HCT116 (cell line): Measurements from ENCODE around the gene TMEM62. TPM values are rescaled to one million over a fixed set of nuclear protein-coding genes. Genes with fewer than 3 reads are reported as not detected.

ENCODE experiments used
- ATAC-seq: fragments of 200-7000 bp; cut with Tn5 transposase; 2 replicates; pipeline ENCODE4 v1.9.1; 2020; ENCODE audit warnings: mild to moderate bottlenecking, moderate library complexity
- BruUV-seq: library from RNA; stranded (reverse); fragments of 400-500 nt; replicated peaks from 2 replicates; lab custom pipeline; 2021; lab: Mats Ljungman, UMichigan
- CTCF ChIA-PET: fragments of 300-600 bp; sonication (Branson Sonifier 250); formaldehyde crosslinking; loops from one replicate; lab custom pipeline; 2021; ENCODE audit warnings: antibody characterized with exemption; lab: Charles Lee
- POLR2A ChIA-PET: fragments of 300-600, 350-600 bp; sonication (Branson Sonifier 250); formaldehyde crosslinking; loops from one replicate; lab custom pipeline; 2021; ENCODE audit warnings: antibody characterized with exemption; lab: Charles Lee
- RAD21 ChIA-PET, 2 experiments: fragments of 300-600 bp; sonication (Branson Sonifier 250); formaldehyde crosslinking; loops; one replicate each; lab custom pipeline; 2023; ENCODE audit warnings: low total read pairs in 2 of 2; ENCODE audit not compliant: uncharacterized antibody in 2 of 2, unreplicated experiment in 2 of 2, low non-redundant PET in 1 of 2; lab: Charles Lee
- DNase-seq: peaks from one replicate; pipeline ENCODE4 v3.0.0-alpha.2; 2010; ENCODE audit warnings: low read depth, low spot score
- H2AFZ ChIP-seq: fragments of 200-600 bp; shearing (Covaris generic), sonication (generic); 2 replicates; pipeline ENCODE4 v1.6.1; 2017; ENCODE audit warnings: low read depth, mixed run types, mixed read lengths, antibody characterized with exemption, low read length; ENCODE audit not compliant: poor library complexity, severe bottlenecking
- H3K27ac ChIP-seq: 2 replicates; pipeline ENCODE4 v1.5.1; 2012; ENCODE audit warnings: low read depth, low read length
- H3K27me3 ChIP-seq: fragments of 200-600 bp; sonication (generic); 2 replicates; pipeline ENCODE4 v1.6.1; 2016; ENCODE audit warnings: mixed run types, low read length, mixed read lengths; ENCODE audit not compliant: insufficient read depth
- H3K36me3 ChIP-seq, 2 experiments: fragments of 200-500 bp in 1 of 2; fragments of 200-600 bp in 1 of 2; sonication (Bioruptor generic) in 1 of 2; sonication (generic) in 1 of 2; 2 replicates each; pipeline versions ENCODE4 v1.5.1 to v1.6.1; 2014 to 2016; ENCODE audit warnings: low read length in 2 of 2, inconsistent platforms in 1 of 2, mixed read lengths in 1 of 2, mixed run types in 1 of 2; ENCODE audit not compliant: insufficient read depth in 2 of 2, control insufficient read depth in 1 of 2
- H3K4me1 ChIP-seq, 2 experiments: fragments of 200-600 bp in 1 of 2; sonication (generic) in 1 of 2; 2 replicates each; pipeline versions ENCODE4 v1.5.1 to v1.6.1; 2012 to 2017; ENCODE audit warnings: low read length in 2 of 2, inconsistent platforms in 1 of 2, mild to moderate bottlenecking in 1 of 2, mixed read lengths in 1 of 2, mixed run types in 1 of 2, moderate library complexity in 1 of 2; ENCODE audit not compliant: insufficient read depth in 2 of 2, control insufficient read depth in 1 of 2
- H3K4me2 ChIP-seq: fragments of 200-600 bp; sonication (generic); 2 replicates; pipeline ENCODE4 v1.6.1; 2017; ENCODE audit warnings: mixed run types, low read length, mixed read lengths
- H3K4me3 ChIP-seq, 2 experiments: fragments of 200-600 bp in 1 of 2; sonication (generic) in 1 of 2; replicated peaks in 1 of 2; 2 replicates each; pipeline ENCODE4 v1.5.1; 2011 to 2016; ENCODE audit warnings: low read length in 2 of 2, control low read depth in 1 of 2, low read depth in 1 of 2, mild to moderate bottlenecking in 1 of 2, mixed read lengths in 1 of 2, mixed run types in 1 of 2
- H3K79me2 ChIP-seq: fragments of 200-600 bp; sonication (generic); 2 replicates; pipeline ENCODE4 v1.6.1; 2017; ENCODE audit warnings: mild to moderate bottlenecking, mixed run types, low read length, moderate library complexity, mixed read lengths; ENCODE audit not compliant: insufficient read depth
- H3K9ac ChIP-seq: fragments of 200-600 bp; sonication (generic); 2 replicates; pipeline ENCODE4 v1.6.1; 2016; ENCODE audit warnings: low read length, mixed read lengths
- H3K9me2 ChIP-seq: fragments of 200-600 bp; sonication (generic), shearing (Covaris generic); 2 replicates; pipeline ENCODE4 v1.6.1; 2017; ENCODE audit warnings: mixed run types, mild to moderate bottlenecking, moderate library complexity; ENCODE audit not compliant: insufficient read depth
- H3K9me3 ChIP-seq, 2 experiments: fragments of 200-500 bp in 1 of 2; fragments of 200-600 bp in 1 of 2; sonication (Bioruptor generic) in 1 of 2; sonication (generic) in 1 of 2; 2 replicates each; pipeline ENCODE4 v1.6.1; 2014 to 2017; ENCODE audit warnings: low read length in 2 of 2, mixed read lengths in 2 of 2, inconsistent platforms in 1 of 2, low read depth in 1 of 2, mild to moderate bottlenecking in 1 of 2, mixed run types in 1 of 2, moderate library complexity in 1 of 2; ENCODE audit not compliant: control insufficient read depth in 1 of 2, insufficient read depth in 1 of 2
- H4K20me1 ChIP-seq: fragments of 200-600 bp; sonication (generic), shearing (Covaris generic); 2 replicates; pipeline ENCODE4 v1.6.1; 2017; ENCODE audit warnings: mixed run types, mild to moderate bottlenecking, moderate library complexity; ENCODE audit not compliant: insufficient read depth
- CBX3 ChIP-seq: IDR thresholded peaks from 2 replicates; pipeline ENCODE4 v1.6.1; 2012; ENCODE audit warnings: low read depth
- EGR1 ChIP-seq: IDR thresholded peaks from 2 replicates; pipeline ENCODE4 v1.6.1; 2012; ENCODE audit warnings: low read depth
- ELF1 ChIP-seq: IDR thresholded peaks from 2 replicates; pipeline ENCODE4 v1.6.1; 2012; ENCODE audit warnings: low read depth, borderline replicate concordance
- EZH2 ChIP-seq: fragments of 200-600 bp; sonication (generic); IDR thresholded peaks from 2 replicates; pipeline ENCODE4 v1.6.1; 2017; ENCODE audit warnings: antibody characterized with exemption, mixed run types
- POLR2A ChIP-seq: IDR thresholded peaks from 2 replicates; pipeline ENCODE4 v1.7.0; 2011; ENCODE audit warnings: borderline replicate concordance; ENCODE audit not compliant: insufficient read depth, insufficient read length; ENCODE audit errors: extremely low read depth
- POLR2AphosphoS5 ChIP-seq: IDR thresholded peaks from 2 replicates; pipeline ENCODE4 v1.6.1; 2011; ENCODE audit warnings: mild to moderate bottlenecking, low read depth, low read length, moderate library complexity
- RAD21 ChIP-seq: IDR thresholded peaks from 2 replicates; pipeline ENCODE4 v1.6.1; 2012; ENCODE audit warnings: low read depth, mild to moderate bottlenecking
- YY1 ChIP-seq: IDR thresholded peaks from 2 replicates; pipeline ENCODE4 v1.6.1; 2011; ENCODE audit warnings: low read length, low read depth, moderate library complexity, mild to moderate bottlenecking; ENCODE audit not compliant: insufficient replicate concordance; ENCODE audit errors: extremely low read depth
- ZFX ChIP-seq: fragments of 450-650 bp; IDR thresholded peaks from 2 replicates; pipeline ENCODE4 v1.6.1; 2017
- intact Hi-C: fragments of 100-400 bp; cut with micrococcal nuclease; formaldehyde crosslinking; loops from 2 replicates; pipeline ENCODE4 v1.10.0; 2022
- total RNA-seq: library from RNA; stranded (reverse); gene quantifications from one replicate; pipeline ENCODE4 v1.2.1, GENCODE V29; 2021; ENCODE audit not compliant: unreplicated experiment
- TF ChIP-seq, protein P1 (sequence below), 3 experiments: fragments of 200-600 bp in 1 of 3; sonication (generic) in 1 of 3; IDR thresholded peaks in 2 of 3; conservative IDR thresholded peaks in 1 of 3; 2 replicates each; pipeline ENCODE4 v1.5.1; 2012 to 2017; ENCODE audit warnings: low read depth in 2 of 3, low read length in 2 of 3, antibody characterized with exemption in 1 of 3, borderline replicate concordance in 1 of 3, control low read depth in 1 of 3, mild to moderate bottlenecking in 1 of 3, mixed read lengths in 1 of 3, mixed run types in 1 of 3, moderate library complexity in 1 of 3; ENCODE audit not compliant: insufficient read depth in 1 of 3
- TF ChIP-seq, protein P2 (sequence below): IDR thresholded peaks from 2 replicates; pipeline ENCODE4 v1.6.1; 2012; ENCODE audit warnings: low read depth
- TF ChIP-seq, protein P3 (sequence below): IDR thresholded peaks from 2 replicates; pipeline ENCODE4 v1.6.1; 2011; ENCODE audit warnings: mild to moderate bottlenecking, low read length, moderate library complexity; ENCODE audit not compliant: insufficient replicate concordance; ENCODE audit errors: extremely low read depth

TMEM62 gene
- total RNA-seq, 1 experiment from 2014 or later = 8.8 TPM

DNA sequence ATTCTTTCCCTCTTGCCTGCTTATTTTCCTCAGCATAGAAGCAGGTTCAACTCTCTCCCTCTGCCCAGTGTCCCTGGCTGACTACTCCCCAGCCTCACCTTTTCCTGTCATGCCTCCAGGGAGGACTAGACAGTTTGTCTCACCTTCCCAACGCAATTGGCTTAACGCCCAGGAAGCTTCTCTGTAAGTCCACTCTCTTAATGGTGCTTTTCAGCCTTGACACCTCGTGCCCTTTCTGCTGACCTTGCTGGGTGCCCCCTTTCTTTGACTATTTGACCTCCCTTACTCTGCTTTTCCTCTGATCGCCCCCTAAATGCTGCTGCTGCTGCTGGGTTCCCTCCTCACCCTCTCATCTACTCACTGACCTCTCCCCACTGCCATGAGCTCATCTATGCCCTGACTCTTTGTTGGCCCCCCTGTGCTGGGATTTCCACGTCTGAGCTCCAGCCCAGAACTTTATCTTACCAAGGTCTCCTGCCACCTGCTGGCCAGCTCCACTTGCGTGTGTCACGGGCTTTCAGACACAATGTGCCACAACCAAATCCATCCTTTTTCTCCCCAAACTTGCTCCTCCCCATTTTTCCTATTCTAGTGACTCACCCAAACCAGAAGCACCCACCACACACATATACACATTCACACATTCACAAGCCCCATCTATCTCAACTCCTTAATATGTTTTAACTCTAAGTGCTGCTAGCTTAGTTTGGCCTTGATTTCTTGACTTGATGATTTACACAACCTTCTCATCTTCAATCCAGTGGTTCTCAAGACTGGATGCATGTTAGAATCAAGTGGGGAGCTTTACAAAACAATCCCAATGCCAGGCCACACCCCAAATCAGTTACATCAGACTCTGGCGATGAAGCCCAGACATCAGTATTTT, 70.9 kb downstream of the TMEM62 start:
- no peaks in the 10 kb centered on the region for H4K20me1 ChIP-seq
- POLR2A ChIA-PET = interaction anchor here (0.5 kb wide), 1 partner anchor 185 kb away, joined by 3 read pairs; no protein-coding TSS in a partner anchor
- intact Hi-C loops = loop anchor here (1.0 kb wide), 3 partner anchors 17 to 500 kb away; no protein-coding TSS in a partner anchor

More for the DNA sequence above, 70.9 kb downstream of the TMEM62 start:
- Histone ChIP-seq H3K79me2 (no peaks in the 10 kb centered on the region), H3K4me2 (no peak overlapping the region), H3K27me3 (no peaks in the 10 kb centered on the region), H3K9me2 (no peaks in the 10 kb centered on the region), H3K9me3 (no peaks in the 10 kb centered on the region), H2AFZ (no peak overlapping the region), H3K4me3 (no peak overlapping the region), H3K27ac (no peak overlapping the region), H3K9ac (no peak overlapping the region), H3K36me3 (no peaks in the 10 kb centered on the region), H3K4me1 (peaks cover 0 to 4% of the 10 kb centered on the region in 2 experiments; a peak in 1 of 4 replicates)
- no TSS peak for BruUV-seq
- TF ChIP-seq EGR1 (no peak), POLR2A (no peak), ELF1 (no peak), YY1 (no peak), EZH2 (no peak), CBX3 (no peak), ZFX (no peak), POLR2AphosphoS5 (no peak), RAD21 (peak; percentile 60)
- TF ChIP-seq, protein P1, sequence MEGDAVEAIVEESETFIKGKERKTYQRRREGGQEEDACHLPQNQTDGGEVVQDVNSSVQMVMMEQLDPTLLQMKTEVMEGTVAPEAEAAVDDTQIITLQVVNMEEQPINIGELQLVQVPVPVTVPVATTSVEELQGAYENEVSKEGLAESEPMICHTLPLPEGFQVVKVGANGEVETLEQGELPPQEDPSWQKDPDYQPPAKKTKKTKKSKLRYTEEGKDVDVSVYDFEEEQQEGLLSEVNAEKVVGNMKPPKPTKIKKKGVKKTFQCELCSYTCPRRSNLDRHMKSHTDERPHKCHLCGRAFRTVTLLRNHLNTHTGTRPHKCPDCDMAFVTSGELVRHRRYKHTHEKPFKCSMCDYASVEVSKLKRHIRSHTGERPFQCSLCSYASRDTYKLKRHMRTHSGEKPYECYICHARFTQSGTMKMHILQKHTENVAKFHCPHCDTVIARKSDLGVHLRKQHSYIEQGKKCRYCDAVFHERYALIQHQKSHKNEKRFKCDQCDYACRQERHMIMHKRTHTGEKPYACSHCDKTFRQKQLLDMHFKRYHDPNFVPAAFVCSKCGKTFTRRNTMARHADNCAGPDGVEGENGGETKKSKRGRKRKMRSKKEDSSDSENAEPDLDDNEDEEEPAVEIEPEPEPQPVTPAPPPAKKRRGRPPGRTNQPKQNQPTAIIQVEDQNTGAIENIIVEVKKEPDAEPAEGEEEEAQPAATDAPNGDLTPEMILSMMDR (IDR thresholded peaks at IDR 0.05 in 2 of 3, conservative IDR thresholded peaks at IDR 0.05 in 1 of 3; ENCODE audit: borderline replicate concordance in 1 of 3, insufficient read depth in 1 of 3, low read depth in 2 of 3, low read length in 2 of 3) = peak; percentile 60 to 83 (median 82); a peak in 5 of 6 replicates
- TF ChIP-seq, protein P2, sequence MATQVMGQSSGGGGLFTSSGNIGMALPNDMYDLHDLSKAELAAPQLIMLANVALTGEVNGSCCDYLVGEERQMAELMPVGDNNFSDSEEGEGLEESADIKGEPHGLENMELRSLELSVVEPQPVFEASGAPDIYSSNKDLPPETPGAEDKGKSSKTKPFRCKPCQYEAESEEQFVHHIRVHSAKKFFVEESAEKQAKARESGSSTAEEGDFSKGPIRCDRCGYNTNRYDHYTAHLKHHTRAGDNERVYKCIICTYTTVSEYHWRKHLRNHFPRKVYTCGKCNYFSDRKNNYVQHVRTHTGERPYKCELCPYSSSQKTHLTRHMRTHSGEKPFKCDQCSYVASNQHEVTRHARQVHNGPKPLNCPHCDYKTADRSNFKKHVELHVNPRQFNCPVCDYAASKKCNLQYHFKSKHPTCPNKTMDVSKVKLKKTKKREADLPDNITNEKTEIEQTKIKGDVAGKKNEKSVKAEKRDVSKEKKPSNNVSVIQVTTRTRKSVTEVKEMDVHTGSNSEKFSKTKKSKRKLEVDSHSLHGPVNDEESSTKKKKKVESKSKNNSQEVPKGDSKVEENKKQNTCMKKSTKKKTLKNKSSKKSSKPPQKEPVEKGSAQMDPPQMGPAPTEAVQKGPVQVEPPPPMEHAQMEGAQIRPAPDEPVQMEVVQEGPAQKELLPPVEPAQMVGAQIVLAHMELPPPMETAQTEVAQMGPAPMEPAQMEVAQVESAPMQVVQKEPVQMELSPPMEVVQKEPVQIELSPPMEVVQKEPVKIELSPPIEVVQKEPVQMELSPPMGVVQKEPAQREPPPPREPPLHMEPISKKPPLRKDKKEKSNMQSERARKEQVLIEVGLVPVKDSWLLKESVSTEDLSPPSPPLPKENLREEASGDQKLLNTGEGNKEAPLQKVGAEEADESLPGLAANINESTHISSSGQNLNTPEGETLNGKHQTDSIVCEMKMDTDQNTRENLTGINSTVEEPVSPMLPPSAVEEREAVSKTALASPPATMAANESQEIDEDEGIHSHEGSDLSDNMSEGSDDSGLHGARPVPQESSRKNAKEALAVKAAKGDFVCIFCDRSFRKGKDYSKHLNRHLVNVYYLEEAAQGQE = no peak
- TF ChIP-seq, protein P3, sequence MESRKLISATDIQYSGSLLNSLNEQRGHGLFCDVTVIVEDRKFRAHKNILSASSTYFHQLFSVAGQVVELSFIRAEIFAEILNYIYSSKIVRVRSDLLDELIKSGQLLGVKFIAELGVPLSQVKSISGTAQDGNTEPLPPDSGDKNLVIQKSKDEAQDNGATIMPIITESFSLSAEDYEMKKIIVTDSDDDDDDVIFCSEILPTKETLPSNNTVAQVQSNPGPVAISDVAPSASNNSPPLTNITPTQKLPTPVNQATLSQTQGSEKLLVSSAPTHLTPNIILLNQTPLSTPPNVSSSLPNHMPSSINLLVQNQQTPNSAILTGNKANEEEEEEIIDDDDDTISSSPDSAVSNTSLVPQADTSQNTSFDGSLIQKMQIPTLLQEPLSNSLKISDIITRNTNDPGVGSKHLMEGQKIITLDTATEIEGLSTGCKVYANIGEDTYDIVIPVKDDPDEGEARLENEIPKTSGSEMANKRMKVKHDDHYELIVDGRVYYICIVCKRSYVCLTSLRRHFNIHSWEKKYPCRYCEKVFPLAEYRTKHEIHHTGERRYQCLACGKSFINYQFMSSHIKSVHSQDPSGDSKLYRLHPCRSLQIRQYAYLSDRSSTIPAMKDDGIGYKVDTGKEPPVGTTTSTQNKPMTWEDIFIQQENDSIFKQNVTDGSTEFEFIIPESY = no peak
- ChIA-PET CTCF (interaction anchor here (0.7 to 2.8 kb wide), 18 partner anchors 9 to 500 kb away, joined by 3 to 31 read pairs (median 8); partner anchors contain the start of genes CCNDBP1 and CDAN1), RAD21 (interaction anchor here in 1 of 2 experiments (0.6 kb wide), 1 partner anchor 448 kb away, joined by 3 read pairs; no protein-coding TSS in a partner anchor)
- DNase-seq (peak; percentile 36), ATAC-seq (peak; percentile 87)
